ENCODE results near the gene PRCP.
A peak's percentile ranks its signal among the peaks of the same experiment; 100 is the strongest.

The PRCP gene

GRCh38 chr11:82786836-82787235 is 113.4 kb downstream of the PRCP start:
- no peak for DNase-seq (ENCODE audit: low read depth in 3 of 3)

GRCh38 chr11:82786001-82786400 is 114.2 kb downstream of the PRCP start:
- DNase-seq (ENCODE audit: low read depth in 3 of 3): no peak

GRCh38 chr11:82782825-82783374 is 117.3 kb downstream of the PRCP start:
- no peak for DNase-seq (ENCODE audit: low read depth in 3 of 3)

DNA sequence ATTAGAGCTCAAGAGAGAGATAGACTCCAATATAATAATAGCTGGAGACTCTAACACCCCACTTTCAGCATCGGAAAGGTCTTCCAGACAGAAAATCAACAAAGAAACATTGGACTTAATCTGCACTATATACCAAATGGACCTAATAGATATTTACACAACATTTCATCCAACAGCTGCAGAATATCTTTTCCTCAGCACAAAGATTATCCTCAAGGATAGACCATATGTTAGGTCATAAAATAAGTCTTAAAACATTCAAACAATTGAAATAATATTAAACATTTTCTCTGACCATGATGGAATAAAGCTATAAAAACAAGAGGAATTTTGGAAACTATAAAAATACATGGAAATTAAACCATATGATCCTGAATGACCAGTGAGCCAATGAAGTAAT is 121.5 kb downstream of the PRCP start:
- no peak for DNase-seq (ENCODE audit: low read depth in 3 of 3)

GRCh38 chr11:82776377-82776776 is 123.9 kb downstream of the PRCP start:
- no peak for DNase-seq (ENCODE audit: low read depth in 3 of 3)

GRCh38 chr11:82775736-82776346 is 124.4 kb downstream of the PRCP start:
- DNase-seq (ENCODE audit: low read depth in 3 of 3): peak in 2 of 3 donors; percentile 7 to 12

- DNase-seq (ENCODE audit: low read depth in 3 of 3): no peak
These were observed 125.0 kb downstream of the PRCP start for GRCh38 chr11:82775218-82775617.

Data from stimulated activated CD4-positive, alpha-beta T cell treated with anti-CD3 and anti-CD28 coated beads, TNF-alpha, amount 100 ng/mL, for 48 hours (primary cell).